SIG-M5 (cell line): ENCODE data around the gene FAHD2A.
"Not testable (repeated sequence)": the region's sequence is repeated elsewhere in the genome, so short reads cannot be mapped to it uniquely, and the experiment has no call there.

ENCODE experiments used
- DNase-seq: peaks from one replicate; lab custom pipeline; 2025; lab: John Stamatoyannopoulos, UW

FAHD2A gene

GRCh38 chr2:95390881-95391321, 11.6 kb upstream of the FAHD2A start:
- DNase-seq: no peak

DNA sequence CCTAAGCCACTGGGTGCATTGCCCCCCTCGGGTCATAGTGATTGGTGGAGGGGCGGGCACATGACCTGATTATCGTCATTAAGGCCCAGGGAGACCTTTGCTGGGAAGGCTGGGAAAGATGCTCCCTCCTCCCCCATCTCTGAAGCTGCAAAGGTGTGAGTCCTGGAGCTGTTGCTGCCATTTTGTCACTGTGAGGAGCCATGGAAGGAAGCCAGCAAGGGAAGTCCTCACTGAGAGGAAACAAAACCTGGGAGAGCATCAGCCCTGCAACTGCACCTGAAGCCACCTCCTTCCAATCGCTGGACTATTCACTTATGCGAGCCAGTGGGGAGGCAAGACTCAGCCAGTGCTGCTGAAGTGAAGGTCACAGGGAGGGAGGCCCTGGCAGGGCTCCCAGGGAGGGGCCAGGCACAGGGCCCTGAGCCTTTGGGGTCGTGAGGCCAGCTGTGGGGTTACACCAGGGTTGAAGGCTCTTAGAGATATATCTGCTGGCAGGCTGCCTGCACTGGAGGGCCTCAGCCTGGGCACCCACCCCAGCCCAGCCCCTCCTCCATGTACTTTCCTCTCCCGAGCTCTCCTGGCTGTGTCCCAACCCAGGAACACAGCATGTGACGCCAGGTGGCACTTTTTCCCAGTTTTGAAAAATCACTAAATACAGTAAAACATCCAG, 10.7 kb upstream of the FAHD2A start:
- DNase-seq: no peak

DNA sequence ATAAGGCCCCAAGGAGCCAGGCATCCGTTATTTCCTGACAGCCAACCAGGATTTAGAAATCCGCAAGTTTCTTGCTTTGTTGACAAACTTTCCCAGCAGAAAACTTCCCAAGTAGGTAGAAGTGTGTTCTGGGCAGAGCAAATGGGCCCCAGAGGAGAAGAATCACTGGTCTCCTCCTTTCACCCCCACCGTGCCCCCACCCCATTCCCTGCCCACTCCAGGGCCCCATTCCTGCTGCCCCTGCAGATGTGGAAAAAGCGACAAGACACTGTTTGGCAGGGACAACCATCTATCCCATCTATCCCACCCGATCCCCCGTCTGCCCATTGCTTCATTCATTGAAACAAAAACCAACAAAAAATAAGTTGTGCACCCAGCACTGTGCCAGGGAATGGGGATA, 10.2 kb upstream of the FAHD2A start:
- DNase-seq: no peak

DNA sequence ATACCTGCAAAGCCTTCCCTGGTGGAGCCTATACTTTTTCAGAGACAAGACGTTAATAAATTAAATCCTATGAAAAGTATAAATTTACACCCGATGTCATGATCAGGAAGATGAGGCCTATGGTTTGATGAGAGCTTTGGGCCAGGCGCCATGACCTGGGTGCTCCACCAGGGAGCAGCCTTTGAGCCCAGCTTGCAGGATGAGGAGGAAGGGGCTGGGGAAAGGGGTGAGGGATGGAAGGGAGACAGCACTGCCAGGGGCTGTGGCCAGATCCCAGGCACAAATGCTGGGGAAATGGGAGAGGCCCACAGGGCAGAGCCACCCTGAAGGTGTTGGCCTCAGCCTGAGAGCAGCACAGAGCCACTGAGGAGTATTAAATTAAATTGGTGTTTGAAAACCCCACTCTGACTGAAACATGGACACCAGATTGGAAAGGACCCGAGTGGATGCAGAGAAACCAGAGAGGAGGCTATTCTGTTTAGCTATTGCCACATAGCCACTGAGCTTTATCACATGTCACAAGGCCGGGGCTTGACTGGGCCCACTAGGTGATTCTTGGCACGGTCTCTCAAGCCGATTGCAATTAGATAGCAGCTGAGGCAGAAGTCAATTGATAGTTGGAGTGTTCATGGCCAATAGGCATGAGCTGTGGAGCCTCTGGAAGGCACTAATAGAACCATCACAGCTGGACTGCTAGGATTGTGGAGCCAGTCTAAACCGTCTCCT, 9.6 kb upstream of the FAHD2A start:
- no peak for DNase-seq

- no peak for DNase-seq
These were observed 8.6 kb upstream of the FAHD2A start for GRCh38 chr2:95393901-95394300.

DNA sequence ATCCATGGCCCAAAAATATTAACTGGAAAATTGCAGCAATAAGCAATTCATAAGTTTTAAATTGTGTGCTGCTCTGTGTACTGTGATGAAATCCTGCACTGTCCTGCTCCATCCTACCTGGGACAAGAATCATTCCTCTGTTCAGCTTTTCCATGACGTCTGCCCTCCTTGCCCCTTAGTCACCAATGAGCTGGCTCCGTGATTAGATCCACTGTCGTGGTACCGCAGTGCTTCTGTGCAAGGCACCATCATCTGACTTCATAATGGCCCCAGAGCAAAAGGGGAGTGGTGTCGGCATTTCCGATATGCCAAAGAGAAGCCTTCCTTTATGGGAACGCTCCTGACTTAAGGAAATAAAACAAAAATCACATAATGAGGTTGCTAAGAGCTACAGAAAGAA, 3.4 kb upstream of the FAHD2A start:
- no peak for DNase-seq

- no peak for DNase-seq
These were observed 1.0 kb upstream of the FAHD2A start for GRCh38 chr2:95401480-95401879.

DNA sequence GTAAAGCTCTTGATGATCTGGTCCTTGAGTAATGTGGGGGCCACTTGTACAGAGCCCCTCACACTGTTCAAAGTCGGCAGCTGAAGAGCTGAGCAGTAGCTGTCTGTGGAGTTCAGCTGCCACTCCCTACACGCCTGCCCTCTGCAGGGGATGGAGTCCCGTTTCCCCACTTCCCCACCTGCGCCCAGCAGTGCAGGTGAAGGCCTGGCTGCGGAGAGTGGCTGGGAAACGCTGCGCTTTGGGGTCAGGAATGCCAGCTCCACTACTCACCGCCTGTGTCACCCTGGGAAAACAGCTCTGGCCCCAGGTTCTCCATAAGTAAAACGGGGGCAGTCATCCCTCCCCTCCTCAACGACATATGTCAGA, 521 bp upstream of the FAHD2A start:
- not testable (repeated sequence) for DNase-seq

- DNase-seq: not testable (repeated sequence)
These were observed 755 bp downstream of the FAHD2A start for GRCh38 chr2:95403204-95403721.

DNA sequence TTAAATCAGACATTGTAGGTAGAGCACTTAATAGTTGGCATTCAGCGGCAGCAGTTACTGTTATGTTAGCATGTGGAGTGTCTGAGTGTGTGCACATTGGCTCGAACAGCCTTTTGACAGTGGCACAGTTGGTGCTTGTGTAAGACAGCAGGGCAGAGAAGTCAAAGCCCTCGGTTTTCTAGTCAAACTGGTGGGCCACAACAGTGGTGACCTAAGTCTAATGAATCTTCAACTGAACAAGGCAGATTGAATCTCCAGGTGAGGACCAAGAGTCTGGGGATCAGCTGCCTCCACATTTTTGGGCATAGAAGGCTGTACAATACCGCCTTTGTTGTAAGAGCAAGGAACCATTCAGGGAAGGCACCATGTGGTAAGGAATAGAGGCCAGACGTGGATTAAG, 1.3 kb downstream of the FAHD2A start:
- DNase-seq: not testable (repeated sequence)

DNA sequence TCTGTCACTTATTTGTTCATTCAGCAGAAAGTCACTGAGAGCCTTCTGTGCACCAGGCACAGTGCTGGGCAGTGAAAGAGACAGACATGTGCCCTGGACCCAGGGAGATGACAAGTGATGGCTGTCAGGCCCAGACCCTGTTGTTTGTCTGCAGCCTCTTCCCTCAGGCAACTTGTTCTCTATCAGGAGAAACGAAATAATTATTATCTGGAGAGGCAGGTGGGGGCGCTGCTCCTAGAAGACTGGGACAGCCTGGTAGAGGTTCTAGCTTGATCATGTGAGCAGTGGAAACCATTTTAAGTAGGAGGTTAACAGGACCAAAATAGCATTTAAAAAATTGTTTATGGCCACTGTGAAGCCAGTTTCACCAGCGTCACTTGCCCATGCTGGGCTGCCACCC, 2.2 kb downstream of the FAHD2A start:
- DNase-seq: not testable (repeated sequence)

- not testable (repeated sequence) for DNase-seq
These were observed 8.7 kb downstream of the FAHD2A start for GRCh38 chr2:95411239-95411638.

GRCh38 chr2:95414015-95414594, 11.6 kb downstream of the FAHD2A start:
- not testable (repeated sequence) for DNase-seq

DNA sequence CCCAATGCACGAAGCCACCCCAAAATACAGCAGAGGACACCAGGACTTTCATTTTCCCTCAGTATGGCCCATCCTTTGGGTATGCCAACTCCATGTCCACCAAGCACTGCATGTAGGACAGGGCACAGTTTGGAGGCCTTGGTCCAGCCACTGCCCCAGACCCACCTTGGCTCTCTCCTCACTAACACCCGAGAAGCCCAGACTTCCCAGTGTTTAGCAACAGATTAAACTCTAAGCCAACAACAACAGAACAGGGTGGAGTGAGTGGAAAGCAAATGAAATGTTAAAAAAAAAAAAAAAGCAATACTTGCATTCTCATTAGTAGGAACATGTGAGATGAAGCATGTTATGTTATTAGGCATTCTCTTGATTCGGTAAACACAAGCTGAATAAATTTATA, 12.6 kb downstream of the FAHD2A start:
- not testable (repeated sequence) for DNase-seq

GRCh38 chr2:95415561-95415960, 13.1 kb downstream of the FAHD2A start:
- not testable (repeated sequence) for DNase-seq

DNA sequence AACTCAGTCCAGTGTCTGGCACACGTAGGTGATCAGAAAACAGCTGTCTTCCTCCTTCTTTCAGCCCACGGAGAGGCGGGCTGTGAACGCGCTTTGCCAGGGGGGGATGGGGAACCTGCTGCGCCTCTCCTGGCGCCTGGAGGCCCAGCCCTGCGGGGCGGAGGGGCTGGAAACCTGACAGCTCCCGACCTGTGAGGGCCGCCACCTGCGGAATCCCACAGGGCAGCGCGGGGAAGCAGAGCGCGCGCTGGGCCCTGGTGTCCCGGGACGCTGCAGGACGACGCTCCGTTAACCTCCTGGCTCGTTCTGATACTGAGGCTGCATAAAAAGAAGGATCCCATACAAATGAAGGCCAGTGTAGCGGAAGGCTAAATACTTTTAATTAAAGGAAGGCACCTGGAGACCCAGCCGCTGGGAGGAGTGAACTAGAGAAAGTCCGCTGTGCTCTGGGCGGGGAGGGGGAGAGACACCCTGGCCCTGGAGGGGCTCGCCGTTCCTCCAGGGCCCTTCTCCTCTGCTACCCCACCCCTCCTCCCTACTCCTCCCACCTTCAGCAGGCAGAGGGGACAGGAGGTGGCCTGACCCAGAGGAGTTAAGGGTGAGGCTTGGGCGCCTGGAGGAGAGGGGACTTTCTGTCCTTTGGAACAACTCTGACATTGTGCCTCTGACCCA, 24.8 kb downstream of the FAHD2A start:
- DNase-seq: not testable (repeated sequence)

GRCh38 chr2:95429748-95430467, 27.4 kb downstream of the FAHD2A start:
- DNase-seq: not testable (repeated sequence)

GRCh38 chr2:95433373-95433772, 30.9 kb downstream of the FAHD2A start:
- DNase-seq: not testable (repeated sequence)

GRCh38 chr2:95433973-95434372, 31.5 kb downstream of the FAHD2A start:
- not testable (repeated sequence) for DNase-seq

GRCh38 chr2:95434507-95435076, 32.1 kb downstream of the FAHD2A start:
- DNase-seq: not testable (repeated sequence)

DNA sequence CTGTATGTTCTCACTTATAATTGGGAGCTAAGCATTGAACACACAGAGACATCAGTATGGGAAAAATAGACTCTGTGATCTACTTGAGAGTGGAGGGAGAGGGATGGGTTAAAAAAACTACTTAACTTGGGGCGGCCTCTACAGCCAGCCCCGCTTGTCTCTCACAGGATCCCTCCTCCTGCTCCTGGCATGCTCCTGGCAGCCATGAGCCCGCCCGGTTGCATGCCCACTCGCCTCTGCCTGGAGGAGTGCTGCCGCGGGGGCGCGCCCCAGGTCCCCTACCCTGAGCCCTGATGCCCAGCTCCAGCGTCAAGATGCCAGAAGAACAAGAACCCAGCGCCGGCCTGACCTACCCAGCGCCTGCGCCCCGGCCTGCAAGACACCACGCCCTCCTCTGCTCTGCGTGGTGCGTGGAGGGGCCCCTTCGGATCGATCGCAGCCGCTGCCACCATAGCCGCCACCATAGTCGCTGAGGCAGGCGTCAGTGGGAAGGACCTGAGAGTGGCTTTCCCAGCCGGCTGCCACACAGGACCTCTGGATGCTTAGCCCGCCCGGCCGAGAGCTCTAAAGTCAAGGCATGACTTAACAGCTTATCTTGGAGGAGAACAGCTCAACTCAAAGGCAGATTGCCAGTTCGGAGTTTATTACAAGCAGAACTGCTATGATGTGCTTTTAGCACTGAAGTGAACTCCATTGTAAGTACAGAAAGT, 32.8 kb downstream of the FAHD2A start:
- DNase-seq: not testable (repeated sequence)
